HEK293T (cell line): ENCODE measurements around the gene TNRC18.

Experiments
- CTCF ChIA-PET: fragments of 350-600 bp; formaldehyde crosslinking; extraction: SDS; loops from one replicate; lab custom pipeline; 2021; ENCODE audit warnings: antibody characterized with exemption, inconsistent platforms; lab: Yijun Ruan, JAX
- POLR2A ChIA-PET: fragments of 350-600 bp; formaldehyde crosslinking; extraction: SDS; loops from one replicate; lab custom pipeline; 2020; ENCODE audit warnings: antibody characterized with exemption, inconsistent platforms; lab: Yijun Ruan, JAX
- DNase-seq: peaks from one replicate; pipeline ENCODE4 v3.0.0; 2012; ENCODE audit warnings: mixed read lengths; ENCODE audit errors: extremely low spot score
- ARNT ChIP-seq: fragments of 450-650 bp; IDR thresholded peaks from 2 replicates; pipeline ENCODE4 v1.6.1; 2017; ENCODE audit warnings: mild to moderate bottlenecking
- BHLHE40 ChIP-seq: fragments of 450-650 bp; IDR thresholded peaks from 2 replicates; pipeline ENCODE4 v1.6.1; 2016; ENCODE audit warnings: mild to moderate bottlenecking, moderate library complexity, borderline replicate concordance
- CTBP1 ChIP-seq: fragments of 450-650 bp; IDR thresholded peaks from 2 replicates; pipeline ENCODE4 v1.6.1; 2016; ENCODE audit warnings: borderline replicate concordance
- ELF4 ChIP-seq: fragments of 450-650 bp; IDR thresholded peaks from 2 replicates; pipeline ENCODE4 v1.6.1; 2017; ENCODE audit warnings: antibody characterized with exemption
- FOXA1 ChIP-seq: fragments of 450-650 bp; IDR thresholded peaks from 2 replicates; pipeline ENCODE4 v1.6.1; 2016; ENCODE audit warnings: mild to moderate bottlenecking
- FOXK2 ChIP-seq: fragments of 450-650 bp; IDR thresholded peaks from 2 replicates; pipeline ENCODE4 v1.6.1; 2016; ENCODE audit warnings: mild to moderate bottlenecking
- FOXM1 ChIP-seq: fragments of 450-650 bp; IDR thresholded peaks from 2 replicates; pipeline ENCODE4 v1.6.1; 2017; ENCODE audit warnings: mild to moderate bottlenecking, borderline replicate concordance
- HDGF ChIP-seq: fragments of 450-650 bp; IDR thresholded peaks from 2 replicates; pipeline ENCODE4 v1.6.1; 2017; ENCODE audit warnings: antibody characterized with exemption, borderline replicate concordance
- L3MBTL2 ChIP-seq: fragments of 450-650 bp; conservative IDR thresholded peaks from 2 replicates; pipeline ENCODE4 v1.6.1; 2016; ENCODE audit warnings: mild to moderate bottlenecking
- LEF1 ChIP-seq: fragments of 450-650 bp; IDR thresholded peaks from 2 replicates; pipeline ENCODE4 v1.6.1; 2017; ENCODE audit warnings: mild to moderate bottlenecking, borderline replicate concordance
- NFRKB ChIP-seq: fragments of 450-650 bp; IDR thresholded peaks from 2 replicates; pipeline ENCODE4 v1.6.1; 2016; ENCODE audit warnings: mild to moderate bottlenecking, moderate library complexity
- SP1 ChIP-seq: fragments of 450-650 bp; IDR thresholded peaks from 2 replicates; pipeline ENCODE4 v1.6.1; 2017
- SUZ12 ChIP-seq: fragments of 450-650 bp; IDR thresholded peaks from 2 replicates; pipeline ENCODE4 v1.6.1; 2016; ENCODE audit warnings: mild to moderate bottlenecking
- TARDBP ChIP-seq: fragments of 450-650 bp; IDR thresholded peaks from 2 replicates; pipeline ENCODE4 v1.6.1; 2016
- ZNF384 ChIP-seq: fragments of 450-650 bp; IDR thresholded peaks from 2 replicates; pipeline ENCODE4 v1.6.1; 2016
- TF ChIP-seq, protein P1 (sequence below): fragments of 450-650 bp; IDR thresholded peaks from 2 replicates; pipeline ENCODE4 v1.6.1; 2016

The TNRC18 gene

DNA sequence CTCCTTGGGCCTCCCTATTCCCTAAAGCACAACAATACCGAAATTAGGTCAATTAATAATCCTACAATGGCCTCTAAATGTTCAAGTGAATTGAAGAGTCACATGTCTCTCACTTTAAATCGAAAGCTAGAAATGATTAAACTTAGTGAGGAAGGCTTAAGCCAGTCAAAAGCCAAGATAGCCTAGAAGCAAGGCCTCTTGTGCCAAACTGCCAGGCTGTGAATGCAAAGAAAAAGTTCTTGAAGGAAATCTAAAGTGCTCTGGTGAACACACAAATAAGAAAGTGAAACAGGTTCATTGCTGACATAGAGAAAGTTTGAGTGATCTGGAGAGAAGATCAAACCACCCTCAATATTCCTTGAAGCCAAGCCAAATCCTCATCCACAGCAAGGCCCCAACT is 83.7 kb downstream of the TNRC18 start:
- CTCF ChIA-PET = no interaction called here
- TF ChIP-seq FOXK2 (no peak), BHLHE40 (no peak), ZNF384 (no peak), ELF4 (no peak), NFRKB (no peak), HDGF (no peak), SP1 (no peak), L3MBTL2 (no peak), FOXM1 (no peak), ARNT (no peak), SUZ12 (no peak)
- no peak for DNase-seq
- POLR2A ChIA-PET = no interaction called here

DNA sequence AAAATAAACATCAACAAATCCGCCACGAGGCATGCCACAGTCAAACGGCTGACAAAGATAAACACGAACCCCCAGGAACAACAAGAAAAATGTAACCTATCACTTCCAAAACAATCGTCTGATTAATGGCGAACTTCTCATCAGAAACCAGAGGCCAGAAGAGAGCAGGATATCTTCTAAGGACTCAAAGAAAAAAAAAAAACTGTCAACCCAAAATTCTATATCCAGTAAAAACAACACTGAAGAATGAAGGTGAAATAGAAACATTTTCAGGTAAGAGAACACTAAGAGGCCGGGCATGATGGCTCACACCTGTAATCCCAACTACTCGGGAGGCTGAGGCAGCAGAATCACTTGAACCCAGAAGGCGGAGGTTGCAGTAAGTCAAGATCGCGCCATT is 86.6 kb downstream of the TNRC18 start:
- no peak for DNase-seq
- ChIA-PET CTCF (no interaction called here), POLR2A (no interaction called here)
- TF ChIP-seq ELF4 = no peak
- TF ChIP-seq HDGF = no peak
- TF ChIP-seq, protein P1, sequence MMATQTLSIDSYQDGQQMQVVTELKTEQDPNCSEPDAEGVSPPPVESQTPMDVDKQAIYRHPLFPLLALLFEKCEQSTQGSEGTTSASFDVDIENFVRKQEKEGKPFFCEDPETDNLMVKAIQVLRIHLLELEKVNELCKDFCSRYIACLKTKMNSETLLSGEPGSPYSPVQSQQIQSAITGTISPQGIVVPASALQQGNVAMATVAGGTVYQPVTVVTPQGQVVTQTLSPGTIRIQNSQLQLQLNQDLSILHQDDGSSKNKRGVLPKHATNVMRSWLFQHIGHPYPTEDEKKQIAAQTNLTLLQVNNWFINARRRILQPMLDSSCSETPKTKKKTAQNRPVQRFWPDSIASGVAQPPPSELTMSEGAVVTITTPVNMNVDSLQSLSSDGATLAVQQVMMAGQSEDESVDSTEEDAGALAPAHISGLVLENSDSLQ = no peak
- TF ChIP-seq SUZ12 = no peak
- no peak for TF ChIP-seq L3MBTL2
- no peak for TF ChIP-seq ZNF384
- TF ChIP-seq SP1 = no peak
- TF ChIP-seq BHLHE40 = no peak
- TF ChIP-seq CTBP1 = no peak
- TF ChIP-seq FOXM1 = no peak
- no peak for TF ChIP-seq TARDBP
- TF ChIP-seq FOXA1 = no peak
- TF ChIP-seq LEF1 = no peak
- TF ChIP-seq ARNT = no peak
- TF ChIP-seq NFRKB = no peak
- TF ChIP-seq FOXK2 = no peak

DNA sequence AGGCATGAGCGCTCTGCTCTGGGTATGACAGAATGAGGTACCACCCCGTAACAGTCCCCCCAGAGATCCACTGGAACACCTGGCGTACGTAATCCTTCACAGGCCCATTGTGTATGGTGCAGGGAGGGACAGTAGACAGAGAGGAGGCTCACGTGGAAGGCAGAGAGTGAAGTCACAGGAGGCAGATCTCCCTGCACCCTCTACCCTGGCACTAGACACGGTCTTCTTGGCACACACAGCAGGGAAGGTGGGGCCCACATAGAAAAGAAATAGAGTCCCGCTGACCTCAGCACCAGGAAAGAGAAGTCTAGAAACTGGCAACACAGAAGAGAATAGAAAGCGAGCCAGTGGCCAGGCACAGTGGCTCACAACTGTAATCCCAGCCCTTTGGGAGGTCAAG is 89.0 kb downstream of the TNRC18 start:
- DNase-seq = no peak
- POLR2A ChIA-PET = no interaction called here
- CTCF ChIA-PET = no interaction called here
- TF ChIP-seq ARNT (no peak), HDGF (no peak), ELF4 (no peak), FOXA1 (no peak), TARDBP (no peak), CTBP1 (no peak), BHLHE40 (no peak), SP1 (no peak), LEF1 (no peak), ZNF384 (no peak), NFRKB (no peak), FOXM1 (no peak), SUZ12 (no peak), FOXK2 (no peak), L3MBTL2 (no peak)
- TF ChIP-seq, protein P1 = no peak

DNA sequence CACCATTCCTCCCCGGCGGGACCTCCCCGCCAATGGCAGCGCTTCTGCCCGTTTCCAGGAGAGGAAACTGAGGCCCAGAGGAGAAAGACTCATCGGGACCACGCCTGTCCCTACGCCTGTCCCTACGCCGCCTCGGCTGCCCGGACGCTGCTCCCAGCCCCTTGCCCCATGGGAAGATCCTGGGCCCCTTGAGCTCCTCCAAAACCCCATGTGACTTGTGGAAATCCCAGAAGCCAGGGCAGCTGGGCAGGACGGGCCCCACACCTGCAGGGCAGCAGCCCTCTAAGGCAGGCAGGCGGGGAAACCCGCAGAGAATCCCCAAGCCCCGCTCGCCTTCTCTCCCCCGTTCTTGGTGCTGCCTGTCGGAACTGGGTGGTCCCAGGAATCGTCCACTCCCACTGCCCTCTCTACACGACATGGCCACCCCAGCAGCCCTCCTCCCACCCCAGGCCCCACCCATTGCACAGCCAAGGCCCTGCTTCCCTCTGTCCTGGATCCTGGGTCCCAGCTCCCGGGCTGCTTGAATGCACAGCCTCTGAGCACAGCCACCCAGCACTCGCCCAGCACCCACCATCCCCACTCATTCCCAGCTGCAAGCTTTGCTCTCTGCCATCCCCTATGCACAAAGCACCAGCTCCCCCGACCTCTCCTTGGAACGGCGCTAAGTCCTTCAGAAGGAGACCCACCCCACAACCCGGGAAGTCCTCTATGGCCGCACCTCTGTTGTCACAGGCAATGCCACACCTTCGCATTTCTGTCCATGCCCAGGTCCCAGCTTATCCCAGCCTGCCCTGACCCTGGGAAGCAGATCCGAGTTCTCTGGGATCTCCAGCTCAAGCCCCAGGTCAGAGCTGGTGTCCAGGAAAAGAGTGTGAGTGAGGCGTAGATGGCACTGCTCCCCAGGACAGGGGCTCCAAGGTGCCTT is 90.3 kb downstream of the TNRC18 start:
- no peak for TF ChIP-seq CTBP1
- TF ChIP-seq FOXM1 = no peak
- DNase-seq = no peak
- CTCF ChIA-PET = no interaction called here
- POLR2A ChIA-PET = no interaction called here

DNA sequence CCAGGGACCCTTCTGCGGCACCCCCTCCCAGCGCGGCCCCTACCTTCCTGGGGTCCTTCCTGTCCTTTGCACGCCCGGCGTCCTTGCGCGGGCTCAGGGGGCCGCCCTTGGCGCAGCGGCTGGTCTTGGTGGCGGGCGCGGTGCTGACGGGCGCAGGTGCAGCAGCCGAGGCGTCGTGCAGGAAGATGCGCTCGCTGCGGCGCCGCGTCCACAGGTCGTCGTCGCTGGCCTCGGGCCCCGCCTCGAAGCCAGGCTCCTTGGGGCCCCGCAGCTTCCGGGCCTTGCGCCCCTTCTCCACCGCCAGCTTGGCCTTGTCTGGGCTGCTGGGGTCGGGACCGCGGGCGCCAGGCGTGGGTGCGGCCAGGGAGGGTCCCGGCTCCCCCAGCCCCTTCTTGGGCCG is 91.1 kb downstream of the TNRC18 start:
- TF ChIP-seq FOXK2 = no peak
- CTCF ChIA-PET = no interaction called here
- no peak for DNase-seq
- POLR2A ChIA-PET = interaction anchor here (0.6 kb wide), 1 partner anchor 47 kb away, joined by 3 read pairs; no protein-coding TSS in a partner anchor

DNA sequence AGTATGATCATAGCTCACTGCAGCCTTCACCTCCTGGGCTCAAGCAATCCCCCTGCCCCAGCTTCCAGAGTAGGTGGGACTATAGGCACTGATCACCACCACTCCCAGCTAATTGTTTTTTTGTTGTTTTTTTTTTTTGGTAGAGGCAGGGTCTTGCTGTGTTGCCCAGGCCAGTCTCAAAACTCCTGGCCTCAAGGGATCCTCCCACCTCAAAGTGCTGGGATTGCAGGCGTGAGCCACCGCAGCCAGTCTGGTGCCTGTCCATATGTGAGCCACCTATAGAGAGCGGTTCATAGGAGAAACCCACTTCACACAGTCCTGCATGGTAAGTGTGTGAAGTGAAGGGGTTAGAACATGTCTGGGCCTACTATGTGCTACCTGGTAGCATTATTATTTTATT is 93.3 kb downstream of the TNRC18 start:
- DNase-seq = no peak
- TF ChIP-seq FOXA1 = no peak
- no peak for TF ChIP-seq FOXM1
- no peak for TF ChIP-seq NFRKB
- TF ChIP-seq CTBP1 = no peak
- TF ChIP-seq FOXK2 = no peak
- TF ChIP-seq ARNT = no peak
- no peak for TF ChIP-seq L3MBTL2
- no peak for TF ChIP-seq ZNF384
- TF ChIP-seq SP1 = no peak
- no peak for TF ChIP-seq ELF4
- no peak for TF ChIP-seq LEF1
- TF ChIP-seq TARDBP = no peak
- TF ChIP-seq, protein P1 = no peak
- no peak for TF ChIP-seq BHLHE40
- no peak for TF ChIP-seq SUZ12
- TF ChIP-seq HDGF = no peak
- ChIA-PET POLR2A (no interaction called here), CTCF (no interaction called here)
